HG03103 (cell line): ENCODE measurements around the gene PTGDS.

Experiments
- ATAC-seq: cut with Tn5 transposase; IDR thresholded peaks from one replicate; pipeline ENCODE4 v1.9.1; 2021; ENCODE audit warnings: low read depth; ENCODE audit not compliant: unreplicated experiment

The PTGDS gene

DNA sequence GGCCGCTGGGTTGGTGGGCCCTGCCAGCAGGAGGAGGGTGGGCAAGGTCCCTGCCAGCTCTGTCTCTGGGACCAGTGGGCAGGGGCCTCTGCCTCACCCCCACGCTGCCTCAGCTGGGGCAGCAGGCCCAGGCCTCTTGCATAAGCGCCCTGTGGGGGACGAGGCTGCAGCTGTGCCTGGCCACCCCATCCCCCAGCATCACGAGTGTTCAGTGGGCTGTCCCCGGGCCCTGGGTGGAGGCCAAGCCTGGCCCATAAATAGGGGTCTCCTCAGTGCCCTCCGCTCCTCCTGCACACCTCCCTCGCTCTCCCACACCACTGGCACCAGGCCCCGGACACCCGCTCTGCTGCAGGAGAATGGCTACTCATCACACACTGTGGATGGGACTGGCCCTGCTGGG lies at the start of gene PTGDS:
PTGDS (plus strand) TSS at position 282 of the 400 bp plus-strand sequence; CDS start at position 357, 75 bp downstream.
- no peak for ATAC-seq

DNA sequence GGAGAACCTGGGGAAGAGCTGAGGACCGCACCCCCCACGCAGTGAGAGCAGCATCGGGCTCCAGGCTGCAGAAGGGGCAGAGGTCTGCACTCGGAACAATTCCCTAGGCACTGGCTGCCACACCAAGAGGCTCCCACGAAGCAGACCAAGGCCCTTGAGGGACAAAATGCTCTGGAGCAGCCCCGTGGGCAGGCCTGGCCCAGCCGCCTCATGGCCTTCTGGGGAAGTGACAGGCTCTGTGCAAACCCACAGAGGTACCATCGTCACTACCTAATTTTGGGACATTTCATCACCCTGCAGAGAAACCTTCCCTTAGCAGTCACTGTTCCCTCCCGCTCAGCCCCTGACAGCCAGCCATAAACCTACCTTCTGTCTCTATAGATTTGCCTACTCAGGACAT lies 48.7 kb upstream of the PTGDS start:
- no peak for ATAC-seq

- no peak for ATAC-seq
Observed at GRCh38 chr9:136930014-136930413, 47.3 kb upstream of the PTGDS start.

DNA sequence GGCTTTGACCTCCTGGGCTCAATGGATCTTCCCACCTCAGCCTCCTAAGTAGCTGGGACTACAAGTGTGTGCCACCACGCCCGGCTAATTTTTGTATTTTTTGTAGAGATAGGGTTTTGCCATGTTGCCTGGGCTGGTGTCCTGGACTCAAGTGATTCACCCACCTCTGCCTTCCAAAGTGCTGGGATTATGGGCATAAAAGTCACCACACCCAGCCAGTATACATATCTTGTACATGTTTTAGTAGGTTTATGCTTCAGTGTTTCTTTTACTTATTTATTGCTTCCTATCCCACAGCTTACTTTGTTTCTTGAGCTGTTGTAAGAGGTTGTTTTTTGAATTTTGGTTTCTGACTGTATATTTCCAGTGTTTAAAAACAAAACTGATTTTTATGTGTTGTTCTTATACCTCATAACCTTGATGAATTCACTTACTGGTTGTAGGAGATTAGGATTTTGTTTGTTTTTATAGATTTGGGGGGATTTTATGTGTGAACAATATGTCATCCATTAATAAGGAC lies 45.6 kb upstream of the PTGDS start:
- ATAC-seq = no peak

- no peak for ATAC-seq
Observed at GRCh38 chr9:136934277-136934676, 43.0 kb upstream of the PTGDS start.

DNA sequence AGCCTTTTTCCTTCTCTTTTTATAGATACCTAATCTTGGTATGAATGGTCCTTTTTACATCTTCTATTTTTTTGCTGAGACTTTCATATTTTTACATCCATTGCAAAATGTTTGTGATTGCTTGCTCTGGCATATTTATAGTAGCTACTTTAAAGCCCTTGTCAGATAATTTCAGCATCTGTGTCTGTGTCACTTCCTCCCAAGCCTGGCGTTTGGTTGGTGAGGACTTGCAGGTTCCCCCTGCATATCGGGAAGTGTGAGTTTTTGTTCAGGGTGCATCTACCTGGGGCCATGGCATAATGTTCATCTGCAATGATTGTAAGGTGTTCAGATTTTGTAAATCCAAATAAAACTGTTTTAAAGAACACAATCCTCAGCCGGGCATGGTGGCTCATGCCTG lies 41.7 kb upstream of the PTGDS start:
- no peak for ATAC-seq

GRCh38 chr9:136936645-136937170 lies 40.6 kb upstream of the PTGDS start:
- ATAC-seq = no peak

DNA sequence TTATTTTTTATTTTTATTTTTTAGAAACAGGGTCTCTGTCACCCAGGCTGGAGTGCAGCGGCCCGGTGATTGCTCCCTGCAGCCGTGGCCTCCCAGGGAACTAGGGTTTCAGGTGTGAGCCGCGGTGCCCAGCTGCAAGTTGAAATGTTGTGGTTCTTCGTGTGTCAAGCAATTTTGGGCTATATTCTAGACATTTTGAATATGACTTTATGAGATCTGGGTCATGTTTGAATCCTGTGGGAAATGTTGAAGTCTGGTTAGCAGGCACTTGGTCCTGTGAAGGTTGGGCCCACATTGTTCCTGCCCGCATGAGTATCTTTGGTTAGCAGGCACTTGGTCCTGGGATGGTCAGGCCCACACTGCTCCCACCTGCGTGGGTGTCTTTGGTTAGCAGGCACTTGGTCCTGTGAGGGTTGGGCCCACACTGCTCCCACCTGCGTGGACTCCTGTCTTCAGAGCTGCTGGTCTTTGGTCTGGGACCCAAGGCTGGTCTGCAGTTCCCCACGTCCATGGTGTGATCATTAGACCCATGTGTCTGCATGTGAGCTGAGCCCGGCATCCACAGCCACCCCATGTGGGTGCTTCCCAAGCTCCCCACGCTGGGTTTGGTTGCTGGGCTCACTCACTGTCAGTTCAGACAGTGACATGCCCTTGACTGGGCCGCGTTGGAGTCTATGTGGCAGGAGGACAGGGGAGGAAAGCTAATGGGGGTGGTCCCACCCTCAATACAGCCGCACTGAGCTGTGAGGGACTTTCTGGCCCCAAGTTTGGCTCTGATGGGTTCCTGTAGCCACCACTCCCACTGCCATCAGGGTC lies 39.9 kb upstream of the PTGDS start:
- ATAC-seq = no peak

GRCh38 chr9:136939431-136939995 lies 37.8 kb upstream of the PTGDS start:
- no peak for ATAC-seq

DNA sequence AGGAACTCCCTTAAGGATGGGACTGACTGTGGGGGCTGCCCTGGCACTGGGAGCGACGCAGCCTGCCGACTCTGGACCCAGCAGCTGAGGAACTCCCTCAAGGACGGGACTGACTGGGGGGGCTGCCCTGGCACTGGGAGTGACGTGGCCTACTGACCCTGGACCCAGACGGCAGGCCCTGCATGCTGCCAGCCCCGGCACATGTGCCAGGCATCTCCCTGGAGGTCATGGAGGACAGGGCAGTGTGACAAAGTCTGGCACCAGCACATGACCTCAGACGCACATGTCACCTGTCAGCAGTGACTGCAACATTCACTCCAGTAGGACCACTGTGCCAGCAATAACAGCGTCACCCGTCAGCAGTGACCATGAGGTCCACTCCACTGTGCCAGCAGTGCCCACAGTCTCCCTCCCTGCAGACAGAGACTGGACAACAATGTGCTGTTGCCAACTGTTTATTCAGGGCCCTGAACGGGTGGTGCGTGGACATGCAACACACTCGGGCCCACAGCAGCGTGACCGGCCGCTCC lies 37.2 kb upstream of the PTGDS start:
- ATAC-seq = no peak

DNA sequence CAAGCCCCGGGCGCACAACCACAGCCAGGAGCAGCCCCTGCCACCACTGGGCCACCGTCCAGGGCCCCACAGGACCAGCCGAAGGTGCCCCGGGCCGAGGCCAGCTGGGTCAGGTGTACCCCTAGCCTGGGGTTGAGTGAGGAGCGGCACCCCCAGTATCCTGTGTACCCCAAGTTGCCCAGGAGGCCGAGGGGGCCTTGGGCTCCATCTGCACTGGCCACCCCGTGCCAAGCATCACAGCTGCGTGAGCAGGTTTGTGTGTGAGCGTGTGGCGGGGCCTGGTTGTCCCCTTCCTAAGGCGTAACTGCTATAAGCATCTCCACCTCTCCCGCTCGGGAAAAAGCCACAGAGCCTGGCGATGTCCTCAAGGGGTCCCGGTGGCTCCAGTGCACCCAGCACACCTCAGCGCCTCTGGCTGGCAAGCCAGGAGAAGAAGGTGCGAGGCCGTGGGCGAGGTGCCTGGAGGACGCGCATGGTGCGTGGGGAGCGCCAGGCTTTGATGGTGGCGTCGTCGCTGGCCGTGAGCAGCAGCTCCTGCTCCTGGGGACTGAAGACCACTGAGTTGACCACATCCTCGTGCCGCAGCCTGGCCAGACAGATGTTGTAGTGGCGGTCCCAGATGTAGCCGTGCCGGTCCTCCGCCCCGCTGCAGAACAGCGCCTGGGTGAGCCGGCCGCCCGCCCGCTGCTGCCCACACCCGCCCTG lies 36.6 kb upstream of the PTGDS start:
- no peak for ATAC-seq

DNA sequence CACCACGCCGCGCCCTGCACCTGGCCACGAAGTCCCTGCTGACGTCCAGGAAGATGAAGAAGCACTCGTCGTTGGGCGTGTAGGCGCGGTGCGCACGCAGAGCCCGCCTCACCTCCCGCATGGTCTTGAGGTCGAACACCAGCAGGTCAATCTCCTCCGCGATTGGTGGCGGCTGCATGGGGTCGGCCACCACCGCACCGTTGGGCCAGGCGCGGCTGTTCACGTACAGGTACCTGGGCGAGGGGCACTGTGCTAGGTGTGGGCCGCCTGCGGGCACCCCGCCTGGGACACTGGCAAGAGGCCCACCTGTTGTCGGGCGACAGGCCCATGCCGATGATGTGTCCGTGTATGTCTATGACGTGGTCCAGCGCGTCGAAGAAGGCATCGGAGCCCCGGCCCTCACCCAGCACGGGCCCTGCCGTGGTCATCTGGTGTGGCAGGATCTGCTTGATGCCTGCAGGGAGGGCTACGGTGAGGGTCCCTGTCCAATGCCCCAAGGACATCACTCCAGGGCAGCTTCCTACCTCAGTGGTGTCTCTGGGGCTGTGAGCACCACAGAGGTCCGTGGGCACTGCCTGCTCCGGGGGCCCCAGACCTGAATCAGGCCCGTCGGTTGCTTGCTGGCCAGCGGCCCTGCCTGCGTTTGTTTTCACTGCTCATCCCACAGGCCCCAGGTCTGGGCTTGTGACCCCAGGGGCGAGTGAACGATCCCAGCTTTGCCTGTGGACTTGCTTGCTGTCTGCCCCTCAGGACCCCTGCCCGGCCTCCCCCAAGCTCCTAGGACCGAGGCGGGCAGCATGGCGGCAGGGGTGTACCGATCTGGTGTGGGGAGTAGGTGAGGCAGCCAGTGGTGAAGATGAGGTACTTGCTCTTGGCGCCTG lies 35.8 kb upstream of the PTGDS start:
- no peak for ATAC-seq

DNA sequence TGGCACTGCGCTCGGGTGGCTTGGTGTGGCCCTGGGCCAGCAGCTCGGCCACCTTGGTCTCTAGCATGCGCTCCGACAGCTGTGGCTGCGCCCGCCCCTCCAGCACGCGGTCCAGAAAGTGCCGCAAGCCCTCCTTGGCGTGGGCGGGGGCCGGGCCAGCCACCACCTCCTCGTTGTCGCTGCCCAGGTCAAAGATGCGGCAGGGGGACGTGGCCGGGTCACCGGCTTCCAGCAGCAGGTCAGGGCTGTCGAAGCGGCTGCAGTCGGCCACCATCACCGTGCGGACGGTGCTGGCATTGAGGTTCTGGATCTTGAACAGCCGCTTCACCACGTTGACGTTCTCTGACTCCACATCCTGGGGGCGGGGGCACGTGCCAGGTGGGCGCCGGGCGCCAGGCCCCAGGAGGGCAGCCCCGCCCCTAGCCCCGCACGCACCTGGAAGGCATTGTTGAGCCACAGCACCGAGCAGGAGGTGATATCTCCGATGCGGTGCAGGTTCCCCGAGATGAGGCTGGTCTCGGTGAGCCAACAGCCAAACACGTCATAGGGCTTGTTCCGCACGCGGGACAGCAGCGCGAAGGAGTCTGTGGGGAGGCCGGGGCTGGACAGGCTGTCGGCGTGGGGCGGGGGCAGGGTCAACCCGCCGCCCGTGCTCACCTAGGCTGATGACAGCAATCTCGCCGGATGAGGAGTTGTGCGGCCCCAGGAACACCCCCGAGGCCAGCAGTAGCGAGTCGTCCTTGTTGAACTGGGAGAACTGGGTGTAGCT lies 35.0 kb upstream of the PTGDS start:
- no peak for ATAC-seq

GRCh38 chr9:136942881-136943230 lies 34.4 kb upstream of the PTGDS start:
- ATAC-seq = no peak

DNA sequence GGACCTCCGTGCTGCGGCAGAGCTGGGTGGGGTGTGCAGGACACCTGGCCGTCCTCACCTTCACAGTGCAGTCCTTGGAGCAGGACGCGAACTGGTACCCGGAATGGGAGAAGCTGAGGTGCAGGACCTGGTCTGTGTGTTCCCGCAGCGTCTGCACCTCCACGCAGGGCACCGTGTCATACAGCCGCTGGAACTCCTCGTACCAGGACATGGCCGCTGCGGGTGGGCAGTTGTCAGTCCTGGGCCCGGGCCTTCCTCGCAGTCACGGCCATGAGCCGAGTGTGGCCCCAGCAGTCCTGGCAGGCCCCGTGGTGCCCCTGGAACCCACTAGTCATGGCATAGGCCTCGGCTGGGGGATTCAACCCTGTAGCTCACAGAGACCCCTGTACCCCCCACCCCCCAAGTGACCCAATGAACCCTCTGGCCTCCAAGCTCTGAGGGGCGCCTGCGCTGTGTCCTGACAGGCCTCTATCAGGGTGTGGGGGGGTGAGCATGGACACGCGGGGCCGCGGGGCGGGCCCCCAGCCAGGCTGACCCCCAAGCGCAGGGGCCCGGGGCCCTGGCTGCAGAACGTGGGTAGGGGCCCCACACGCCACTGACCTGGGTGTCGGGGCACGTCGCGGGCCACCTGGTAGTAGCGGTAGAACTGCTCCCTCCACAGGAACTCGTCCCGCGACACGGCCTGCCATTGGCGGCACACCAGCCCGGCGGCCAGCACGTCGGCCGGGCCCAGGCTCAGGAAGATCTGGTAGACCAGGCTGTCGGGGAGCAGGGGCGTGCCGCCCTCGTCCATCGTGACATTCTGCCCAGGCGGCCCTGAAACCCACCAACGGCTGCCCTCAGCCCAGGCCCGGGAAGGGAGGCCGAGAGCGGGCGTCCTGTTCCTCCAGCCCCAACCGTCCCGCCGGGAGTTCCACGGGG lies 33.8 kb upstream of the PTGDS start:
- ATAC-seq = peak; percentile 5

DNA sequence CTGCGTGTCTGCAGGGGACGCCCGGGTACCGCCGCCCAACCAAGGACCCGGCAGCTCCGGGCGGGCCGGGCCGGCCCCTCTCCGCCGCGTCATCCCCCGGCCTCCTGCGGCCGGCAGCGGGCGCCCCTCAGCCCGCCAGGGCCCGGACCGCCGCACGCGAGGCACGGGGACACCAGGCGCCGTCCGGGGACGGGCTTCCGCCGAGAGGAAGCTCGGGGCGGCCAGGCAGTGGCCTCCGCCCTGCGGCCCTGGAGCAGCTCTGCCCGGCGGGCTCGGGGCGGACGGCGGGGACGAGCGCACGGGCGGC lies 33.1 kb upstream of the PTGDS start:
- peak; percentile 21 for ATAC-seq

DNA sequence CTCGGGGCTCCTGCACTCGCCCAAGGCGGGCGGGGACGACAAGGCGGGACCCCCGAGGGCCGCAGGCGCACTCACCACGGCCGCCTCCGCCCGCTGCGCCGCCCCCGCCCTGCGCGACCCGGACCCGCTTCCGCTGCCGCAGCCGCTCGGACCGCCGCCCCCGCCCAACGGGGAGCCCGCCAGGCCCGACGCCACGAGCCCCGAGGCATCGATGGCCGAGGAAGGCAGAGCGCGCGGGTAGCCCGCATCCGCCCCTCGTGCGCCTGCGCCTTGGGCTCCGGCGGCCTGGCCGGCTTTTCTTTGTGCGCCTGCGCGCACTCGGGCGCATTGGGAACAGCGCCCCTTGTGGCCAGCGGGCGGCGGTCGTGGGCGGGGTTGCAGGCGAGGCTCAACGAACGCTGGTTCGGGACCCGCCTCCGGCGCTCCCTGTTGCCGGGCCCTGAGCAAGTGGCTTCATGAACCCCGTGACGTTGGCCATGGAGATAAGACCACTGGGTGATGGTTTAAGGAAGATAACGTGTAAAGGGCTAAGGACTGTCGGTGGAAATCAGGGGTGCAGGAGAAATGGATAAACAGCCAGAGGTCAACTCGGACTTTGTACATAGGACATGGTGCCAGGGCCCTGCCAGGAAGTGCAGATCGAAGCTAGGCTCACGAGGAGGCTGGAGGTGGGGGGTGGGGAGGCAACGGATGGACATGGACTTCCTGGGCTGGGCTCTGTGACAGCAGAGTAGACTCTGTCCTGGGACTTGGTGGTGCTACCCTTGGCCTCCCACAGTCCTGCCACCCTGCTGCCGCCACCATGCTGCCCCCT lies 32.6 kb upstream of the PTGDS start, which contains the start of the genes C8G and FBXW5:
C8G (plus strand) TSS at position 725 of the 814 bp plus-strand sequence; CDS start at position 803, 78 bp downstream.
FBXW5 (minus strand) TSS at position 220 of the 814 bp plus-strand sequence. CDS start 655 bp downstream, outside the sequence.
- ATAC-seq = peak; percentile 66
